Subcutaneous abdominal adipose tissue (tissue), 5 donors: ENCODE results near the gene SYNDIG1.

Experiments used
- H3K27ac ChIP-seq: one replicate; pipeline ENCODE4 v1.7.0; 2013; ENCODE audit warnings: low read depth, mild to moderate bottlenecking, inconsistent platforms, low read length, moderate library complexity
- H3K27me3 ChIP-seq, 5 donors: one replicate each; pipeline ENCODE4 v1.7.0; 2013; ENCODE audit warnings: low read length in 5 of 5, inconsistent platforms in 1 of 5; ENCODE audit not compliant: control insufficient read depth in 5 of 5, insufficient read depth in 4 of 5
- H3K36me3 ChIP-seq, 5 donors: one replicate each; pipeline ENCODE4 v1.7.0; 2013; ENCODE audit warnings: low read length in 5 of 5; ENCODE audit not compliant: control insufficient read depth in 5 of 5, insufficient read depth in 5 of 5
- H3K4me1 ChIP-seq, 5 donors: one replicate each; pipeline ENCODE4 v1.7.0; 2013; ENCODE audit warnings: low read length in 5 of 5, mild to moderate bottlenecking in 3 of 5, moderate library complexity in 1 of 5; ENCODE audit not compliant: control insufficient read depth in 5 of 5, insufficient read depth in 5 of 5
- H3K4me3 ChIP-seq, 5 donors: one replicate each; pipeline ENCODE4 v1.7.0; 2013; ENCODE audit warnings: low read length in 5 of 5, low read depth in 1 of 5
- H3K9ac ChIP-seq, 5 donors: one replicate each; pipeline ENCODE4 v1.7.0; 2013; ENCODE audit warnings: low read length in 5 of 5, mild to moderate bottlenecking in 4 of 5, moderate library complexity in 3 of 5
- H3K9me3 ChIP-seq, 5 donors: one replicate each; pipeline ENCODE4 v1.7.0; 2013; ENCODE audit warnings: low read length in 5 of 5; ENCODE audit not compliant: control insufficient read depth in 5 of 5
- donor health status: healthy.
- donor health status: healthy.
- donor health status: healthy.
- donor health status: healthy.
- donor health status: healthy.

SYNDIG1 gene

DNA sequence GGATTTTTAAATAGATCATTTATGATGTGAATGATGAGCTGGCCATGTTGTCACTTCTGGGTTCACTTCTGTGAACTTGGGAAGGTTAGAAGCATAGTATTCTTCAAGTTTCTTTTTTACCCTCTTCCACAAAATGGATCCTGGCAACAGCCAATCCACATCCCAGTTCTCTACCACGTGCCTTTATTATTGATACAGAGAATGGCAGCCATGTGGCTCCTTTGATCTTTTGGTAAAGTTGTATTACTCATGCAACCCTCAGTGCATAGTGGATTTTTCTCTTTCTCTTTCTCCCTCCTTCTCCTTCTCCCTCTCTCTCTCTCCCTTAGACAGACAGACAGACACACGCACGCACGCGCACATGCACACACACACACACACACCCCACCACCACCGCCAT, 50.0 kb downstream of the SYNDIG1 start:
- Histone ChIP-seq H3K9ac (no peak overlapping the region), H3K27me3 (no peaks in the 10 kb centered on the region), H3K9me3 (no peaks in the 10 kb centered on the region), H3K36me3 (no peaks in the 10 kb centered on the region), H3K4me1 (no peaks in the 10 kb centered on the region), H3K4me3 (no peak overlapping the region), H3K27ac (no peak overlapping the region)

DNA sequence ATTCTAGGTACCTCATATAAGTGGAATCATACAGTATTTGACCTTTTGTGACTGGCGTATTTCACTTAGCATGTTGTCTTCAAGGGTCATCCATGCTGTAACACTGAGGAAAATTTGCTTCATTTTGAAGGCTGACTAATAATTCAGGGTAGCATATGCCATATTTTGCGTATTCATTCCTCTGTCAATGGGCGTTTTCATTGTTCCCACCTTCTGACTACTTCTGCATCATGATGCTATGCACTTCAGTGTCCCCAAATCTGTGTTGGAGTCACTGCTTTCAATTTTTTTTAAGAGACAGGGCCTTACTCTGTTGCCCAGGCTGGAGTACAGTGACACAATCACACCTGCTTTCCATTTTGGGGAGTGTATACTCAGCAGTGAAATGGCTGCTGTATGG, 51.6 kb downstream of the SYNDIG1 start:
- H3K4me3 ChIP-seq: no peak overlapping the region
- no peaks in the 10 kb centered on the region for H3K36me3 ChIP-seq
- H3K9me3 ChIP-seq: no peaks in the 10 kb centered on the region
- H3K9ac ChIP-seq: no peak overlapping the region
- no peaks in the 10 kb centered on the region for H3K4me1 ChIP-seq
- no peaks in the 10 kb centered on the region for H3K27me3 ChIP-seq
- H3K27ac ChIP-seq: no peak overlapping the region

DNA sequence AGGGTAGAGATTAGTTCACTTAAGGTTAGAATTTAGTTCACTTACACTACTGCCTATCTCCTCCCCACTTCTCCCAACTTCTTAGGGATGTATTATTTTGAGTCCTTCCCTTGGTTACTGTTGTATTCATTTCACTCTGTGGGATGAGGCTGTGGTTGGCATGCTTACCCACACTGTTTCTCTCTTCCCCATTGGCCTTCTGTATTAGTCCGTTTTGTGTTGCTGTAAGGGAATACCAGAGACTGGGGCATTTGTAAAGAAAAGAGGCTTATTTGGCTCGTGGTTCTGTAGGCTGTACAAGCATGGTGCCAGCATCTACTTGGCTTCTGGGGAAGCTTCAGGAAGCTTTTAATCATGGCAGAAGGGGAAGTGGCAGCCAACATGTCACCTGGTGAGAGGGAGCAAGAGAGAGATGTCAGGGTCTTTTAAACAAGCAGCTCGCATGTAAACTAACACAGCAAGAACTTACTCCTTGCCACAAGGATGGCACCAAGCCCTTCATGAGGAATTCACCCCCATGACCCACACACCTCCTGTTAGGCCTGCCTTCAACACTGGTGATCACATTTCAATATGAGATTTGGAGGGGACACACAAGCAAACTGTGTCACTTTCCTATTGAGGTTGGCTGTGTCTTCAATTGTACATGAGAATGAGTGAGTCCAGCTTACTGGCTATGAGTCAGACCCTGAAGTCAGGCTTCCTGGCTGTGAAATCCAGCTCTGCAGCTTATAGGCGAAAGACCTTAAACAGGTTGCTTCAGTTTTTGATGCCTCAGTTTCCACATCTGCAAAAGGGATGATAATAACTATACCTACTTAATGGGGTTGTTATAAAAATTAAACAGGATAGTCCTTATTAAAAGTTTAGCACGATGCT, 53.3 kb downstream of the SYNDIG1 start:
- no peak overlapping the region for H3K9ac ChIP-seq

DNA sequence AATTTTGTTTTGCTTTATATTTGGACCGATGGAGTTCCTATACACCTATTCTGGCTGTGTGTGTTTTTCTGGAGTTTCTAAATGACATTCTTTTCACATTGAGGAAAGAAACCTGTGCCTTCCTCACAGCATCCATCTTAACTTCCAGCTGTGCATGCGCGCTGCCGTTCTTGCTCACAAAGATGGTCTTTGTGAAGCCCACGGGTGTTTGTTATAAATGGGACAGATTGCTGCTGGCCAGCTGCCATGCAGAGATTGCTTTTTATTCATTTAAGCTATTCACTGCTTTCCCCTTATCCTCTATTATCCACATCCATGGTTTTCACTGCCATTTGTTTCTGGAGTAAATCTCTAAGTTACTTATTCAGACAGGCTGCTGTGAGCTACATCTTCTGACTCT, 54.2 kb downstream of the SYNDIG1 start:
- Histone ChIP-seq H3K9me3 (no peaks in the 10 kb centered on the region), H3K27me3 (no peaks in the 10 kb centered on the region), H3K4me1 (no peaks in the 10 kb centered on the region), H3K27ac (no peak overlapping the region), H3K36me3 (no peaks in the 10 kb centered on the region), H3K9ac (no peak overlapping the region), H3K4me3 (no peak overlapping the region)

More for the DNA sequence above, 53.3 kb downstream of the SYNDIG1 start:
- Histone ChIP-seq H3K4me3 (no peak overlapping the region), H3K27ac (no peak overlapping the region), H3K9me3 (no peaks in the 10 kb centered on the region), H3K4me1 (no peaks in the 10 kb centered on the region), H3K27me3 (no peaks in the 10 kb centered on the region), H3K36me3 (no peaks in the 10 kb centered on the region)

GRCh38 chr20:24528583-24529368, 59.3 kb downstream of the SYNDIG1 start:
- H3K9me3 ChIP-seq: peaks cover 0 to 3% (median 0%) of the 10 kb centered on the region in 5 donors
- no peak overlapping the region for H3K9ac ChIP-seq
- no peak overlapping the region for H3K27ac ChIP-seq
- H3K4me3 ChIP-seq: no peak overlapping the region
- no peaks in the 10 kb centered on the region for H3K36me3 ChIP-seq
- H3K27me3 ChIP-seq: no peaks in the 10 kb centered on the region
- H3K4me1 ChIP-seq: no peaks in the 10 kb centered on the region

DNA sequence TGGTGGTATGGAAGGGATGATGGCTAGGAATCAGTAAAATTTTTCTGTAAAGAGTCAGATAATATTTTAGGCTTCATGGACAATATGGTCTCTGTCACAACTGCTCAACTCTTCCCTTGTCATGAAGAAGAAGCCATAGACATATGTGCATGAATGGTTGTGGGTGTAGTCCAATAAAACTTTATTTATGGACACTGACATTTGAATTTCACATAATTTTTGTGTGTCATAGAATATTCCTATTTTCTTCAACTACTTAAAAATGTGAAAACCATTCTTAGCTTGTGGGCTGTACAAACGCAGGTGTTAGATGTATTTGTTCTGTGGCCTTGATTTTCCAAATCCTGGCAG, 59.9 kb downstream of the SYNDIG1 start:
- Histone ChIP-seq H3K27me3 (no peaks in the 10 kb centered on the region), H3K4me3 (no peak overlapping the region), H3K4me1 (no peaks in the 10 kb centered on the region), H3K27ac (no peak overlapping the region), H3K36me3 (no peaks in the 10 kb centered on the region), H3K9ac (no peak overlapping the region), H3K9me3 (peaks cover 0 to 3% (median 0%) of the 10 kb centered on the region in 5 donors)

DNA sequence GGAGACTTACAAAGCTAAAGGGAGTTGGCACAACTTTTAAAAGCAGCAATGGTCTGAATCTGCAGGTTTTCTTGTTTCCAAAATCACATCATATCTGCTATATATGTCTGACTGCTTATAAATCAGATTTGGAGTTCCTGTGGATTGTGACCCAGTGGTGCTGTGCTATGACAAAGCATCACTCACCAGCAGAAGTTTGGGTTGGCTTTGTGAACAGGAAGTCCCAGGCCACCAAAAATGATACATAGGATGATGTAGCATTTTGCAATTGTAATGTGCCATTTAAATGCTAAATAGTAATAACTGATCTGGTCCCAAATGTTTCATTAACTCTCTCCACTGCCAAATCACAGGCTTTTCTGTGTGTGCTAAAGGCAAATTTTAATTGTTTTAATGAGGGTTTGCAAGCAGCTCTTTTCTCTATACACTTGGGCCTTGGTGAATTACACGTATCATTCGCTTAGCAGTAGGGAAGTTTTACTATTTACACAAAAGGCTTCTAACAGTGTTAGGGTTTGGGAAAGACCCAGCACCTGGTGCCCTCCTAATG, 60.8 kb downstream of the SYNDIG1 start:
- no peak overlapping the region for H3K9ac ChIP-seq
- no peaks in the 10 kb centered on the region for H3K4me1 ChIP-seq
- H3K9me3 ChIP-seq: peaks cover 0 to 3% (median 0%) of the 10 kb centered on the region in 5 donors
- H3K27ac ChIP-seq: no peak overlapping the region
- H3K36me3 ChIP-seq: no peaks in the 10 kb centered on the region
- H3K27me3 ChIP-seq: no peaks in the 10 kb centered on the region
- no peak overlapping the region for H3K4me3 ChIP-seq

GRCh38 chr20:24531202-24531601, 61.8 kb downstream of the SYNDIG1 start:
- H3K27me3 ChIP-seq: no peaks in the 10 kb centered on the region
- H3K9ac ChIP-seq: no peak overlapping the region
- H3K9me3 ChIP-seq: peaks cover 0 to 3% (median 0%) of the 10 kb centered on the region in 5 donors
- H3K4me1 ChIP-seq: no peaks in the 10 kb centered on the region
- H3K27ac ChIP-seq: no peak overlapping the region
- no peaks in the 10 kb centered on the region for H3K36me3 ChIP-seq
- H3K4me3 ChIP-seq: no peak overlapping the region

GRCh38 chr20:24531631-24532419, 62.4 kb downstream of the SYNDIG1 start:
- Histone ChIP-seq H3K36me3 (no peaks in the 10 kb centered on the region), H3K9ac (no peak overlapping the region), H3K27me3 (no peaks in the 10 kb centered on the region), H3K4me1 (no peaks in the 10 kb centered on the region), H3K9me3 (peaks cover 0 to 3% (median 0%) of the 10 kb centered on the region in 5 donors), H3K4me3 (no peak overlapping the region), H3K27ac (no peak overlapping the region)
